B cell (primary cell): ENCODE measurements around the gene AFG3L2.

Source experiments
- EZH2 ChIP-seq: IDR thresholded peaks from 2 replicates; pipeline ENCODE4 v1.6.1; 2012; ENCODE audit warnings: borderline replicate concordance, low read depth, mild to moderate bottlenecking, moderate library complexity, low read length; ENCODE audit not compliant: insufficient read depth, poor library complexity, severe bottlenecking
- TF ChIP-seq, protein P1 (sequence below): fragments of 200-600 bp; IDR thresholded peaks from one replicate; pipeline ENCODE4 v1.8.0; 2022; ENCODE audit warnings: antibody characterized with exemption, mild to moderate bottlenecking

- TF ChIP-seq, protein P1, sequence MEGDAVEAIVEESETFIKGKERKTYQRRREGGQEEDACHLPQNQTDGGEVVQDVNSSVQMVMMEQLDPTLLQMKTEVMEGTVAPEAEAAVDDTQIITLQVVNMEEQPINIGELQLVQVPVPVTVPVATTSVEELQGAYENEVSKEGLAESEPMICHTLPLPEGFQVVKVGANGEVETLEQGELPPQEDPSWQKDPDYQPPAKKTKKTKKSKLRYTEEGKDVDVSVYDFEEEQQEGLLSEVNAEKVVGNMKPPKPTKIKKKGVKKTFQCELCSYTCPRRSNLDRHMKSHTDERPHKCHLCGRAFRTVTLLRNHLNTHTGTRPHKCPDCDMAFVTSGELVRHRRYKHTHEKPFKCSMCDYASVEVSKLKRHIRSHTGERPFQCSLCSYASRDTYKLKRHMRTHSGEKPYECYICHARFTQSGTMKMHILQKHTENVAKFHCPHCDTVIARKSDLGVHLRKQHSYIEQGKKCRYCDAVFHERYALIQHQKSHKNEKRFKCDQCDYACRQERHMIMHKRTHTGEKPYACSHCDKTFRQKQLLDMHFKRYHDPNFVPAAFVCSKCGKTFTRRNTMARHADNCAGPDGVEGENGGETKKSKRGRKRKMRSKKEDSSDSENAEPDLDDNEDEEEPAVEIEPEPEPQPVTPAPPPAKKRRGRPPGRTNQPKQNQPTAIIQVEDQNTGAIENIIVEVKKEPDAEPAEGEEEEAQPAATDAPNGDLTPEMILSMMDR, result no peak
- no peak for TF ChIP-seq EZH2
Measured at GRCh38 chr18:12305930-12306629, 70.9 kb downstream of the AFG3L2 start.
